Medulla oblongata (tissue), 1 donor: ENCODE measurements around the gene TAGLN2.

ENCODE experiments used
- DNase-seq: peaks from one replicate; pipeline ENCODE4 v3.0.0-alpha.2; 2015; ENCODE audit errors: extremely low spot score

The TAGLN2 gene

DNA sequence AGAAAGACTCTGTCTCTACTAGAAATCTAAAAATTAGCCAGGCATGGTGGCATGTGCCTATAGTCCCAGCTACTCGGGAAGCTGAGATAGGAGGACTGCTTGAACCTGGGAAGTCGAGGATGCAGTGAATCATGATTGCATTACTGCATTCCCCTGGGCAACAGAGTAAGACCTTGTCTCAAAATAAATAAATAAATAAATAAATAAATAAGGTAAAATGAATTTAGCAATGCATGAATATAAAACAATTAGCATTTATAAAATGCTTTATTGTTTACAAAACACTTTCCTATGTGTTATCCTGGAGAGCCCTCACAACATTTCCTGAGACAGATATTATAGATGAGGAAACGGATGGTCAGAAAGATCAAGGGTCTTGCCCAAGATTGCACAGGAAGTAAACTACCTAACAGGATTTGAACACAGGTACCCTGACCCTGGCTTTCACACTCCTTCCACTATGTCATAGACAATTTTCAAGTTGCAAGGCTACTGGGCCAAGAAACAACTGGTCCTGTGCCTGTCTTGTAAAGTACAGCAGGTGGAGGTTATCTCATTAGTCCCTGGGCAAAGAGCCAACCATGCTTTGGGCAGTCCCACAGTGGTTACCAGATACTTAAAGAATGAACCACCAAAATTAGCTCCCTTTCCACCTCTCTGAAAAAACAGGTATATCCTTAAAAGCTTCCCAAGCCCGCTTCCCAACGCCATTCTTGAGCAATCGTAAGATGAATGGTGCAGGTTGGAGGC lies 47.4 kb downstream of the TAGLN2 start:
- no peak for DNase-seq

DNA sequence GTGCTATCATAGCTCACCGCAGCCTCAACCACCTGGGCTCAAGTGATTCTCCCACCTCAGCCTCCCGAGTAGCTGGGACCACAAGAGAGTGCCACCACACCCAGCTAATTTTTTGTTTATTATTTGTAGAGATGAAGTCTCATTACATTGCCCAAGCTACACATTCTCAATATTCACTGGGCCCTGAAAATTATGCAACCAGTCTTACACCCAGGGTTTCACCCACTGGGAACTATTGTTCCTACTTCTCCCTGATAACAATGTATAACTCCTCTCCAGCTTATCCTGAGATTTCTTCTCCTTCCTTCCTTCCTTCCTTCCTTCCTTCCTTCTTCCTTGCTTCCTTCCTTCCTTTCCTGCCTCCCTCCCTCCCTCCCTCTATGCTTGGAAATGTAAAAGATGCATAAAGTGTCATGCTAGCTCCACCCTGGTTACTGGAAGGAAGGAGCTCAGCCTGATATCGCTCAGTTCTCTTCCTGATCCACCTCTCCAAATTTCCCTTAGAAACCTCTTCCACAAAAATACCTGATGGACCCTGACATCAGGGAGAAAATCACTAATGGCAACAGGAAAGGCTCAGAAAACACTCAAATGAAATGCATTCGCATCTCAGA lies 51.7 kb downstream of the TAGLN2 start:
- no peak for DNase-seq

DNA sequence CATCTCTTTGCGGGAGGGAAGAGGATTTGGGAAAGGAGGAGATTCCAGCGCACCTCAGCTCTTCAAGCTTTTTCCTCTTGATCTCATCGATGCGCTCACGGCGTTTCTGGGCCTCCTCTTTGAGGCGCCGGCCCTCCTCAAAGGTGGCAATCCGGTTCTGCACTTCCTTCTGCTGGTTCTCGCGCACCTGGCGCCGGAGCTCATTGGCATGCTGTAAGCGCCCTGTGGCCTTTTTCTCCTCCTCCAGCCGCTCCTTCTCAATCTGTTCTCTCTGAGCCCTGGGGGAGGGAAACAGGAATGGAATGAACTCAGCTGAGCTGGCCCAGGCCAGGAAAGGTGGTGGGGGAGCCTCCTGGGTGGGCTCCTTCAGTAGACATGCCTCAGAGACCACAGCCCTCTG lies 52.4 kb downstream of the TAGLN2 start:
- no peak for DNase-seq

DNA sequence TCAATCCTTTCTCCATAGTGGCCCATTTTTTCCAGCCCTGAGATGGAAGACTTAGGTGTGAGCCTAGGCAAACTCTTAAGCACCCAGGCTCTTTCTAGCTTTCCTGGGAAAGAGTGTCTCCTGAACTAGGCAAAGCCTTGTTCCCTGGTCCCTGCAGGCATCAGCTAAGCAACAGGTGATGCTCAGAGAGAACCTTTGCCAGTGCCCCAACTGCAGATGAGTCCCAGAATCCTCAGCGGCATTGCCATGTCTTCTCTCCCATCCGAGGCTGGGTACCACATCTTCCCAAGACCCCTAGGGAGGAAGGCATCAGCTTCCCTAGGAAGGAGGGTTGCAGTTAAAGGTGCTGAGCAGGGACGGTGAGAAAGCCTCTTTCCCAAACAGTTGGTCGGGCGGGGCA lies 54.6 kb downstream of the TAGLN2 start:
- no peak for DNase-seq

DNA sequence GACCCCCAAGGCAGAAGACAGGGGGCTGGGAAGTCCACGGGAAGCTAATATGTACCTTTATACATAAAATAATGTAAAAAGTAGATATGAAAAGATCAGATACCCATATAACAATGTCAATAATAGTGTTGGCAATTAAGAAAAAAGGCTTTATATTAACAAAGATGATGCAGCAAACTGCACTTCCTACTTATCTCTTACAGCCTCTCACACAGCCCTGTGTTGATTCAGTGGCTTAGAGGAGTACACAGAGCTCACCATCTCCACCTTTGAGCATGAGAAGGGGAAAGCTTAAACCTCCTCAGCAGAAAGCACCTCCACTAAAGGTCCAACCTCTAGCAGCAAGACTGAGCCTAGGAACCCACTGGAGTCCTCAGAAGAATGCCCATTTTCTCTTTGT lies 55.7 kb downstream of the TAGLN2 start:
- DNase-seq = no peak

DNA sequence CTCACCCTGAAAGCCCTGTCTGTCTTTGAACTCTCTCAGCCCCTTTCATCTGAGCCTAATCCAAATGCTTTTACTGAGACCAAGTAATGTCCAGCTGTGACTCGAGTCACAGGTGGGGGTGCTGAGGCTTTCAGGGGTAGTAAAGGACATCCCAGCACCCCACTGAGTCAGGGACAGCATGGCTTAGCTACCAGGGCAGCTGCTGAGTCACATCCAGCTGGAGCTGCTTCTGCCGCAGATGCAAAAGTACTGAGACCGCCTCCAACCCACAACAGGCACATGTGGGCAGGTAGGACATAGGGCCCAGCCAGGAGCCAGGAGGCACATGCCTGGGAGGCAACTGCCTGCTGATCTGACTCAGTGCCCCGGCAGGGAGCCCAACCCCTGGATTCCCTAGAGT lies 56.1 kb downstream of the TAGLN2 start:
- DNase-seq = no peak

DNA sequence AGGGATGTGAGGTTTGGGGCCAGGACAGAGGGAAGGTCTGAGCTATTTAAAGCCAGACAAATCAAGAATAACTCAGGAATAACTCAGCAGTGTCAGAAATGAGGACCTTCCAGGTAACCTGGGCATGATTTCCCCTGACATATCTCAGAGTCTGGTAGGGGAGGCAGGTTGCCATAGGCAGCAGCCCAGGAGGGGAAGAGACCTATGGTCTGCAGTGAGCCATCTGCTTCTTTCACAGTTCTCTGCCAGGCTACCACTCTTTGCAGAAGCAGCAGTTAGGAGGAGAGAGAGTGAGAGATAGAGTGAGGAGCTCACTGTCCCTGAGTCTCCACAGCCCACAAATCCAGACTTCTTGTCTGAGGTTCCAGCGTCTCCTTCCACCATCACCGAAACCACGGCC lies 56.5 kb downstream of the TAGLN2 start:
- DNase-seq = no peak
